Lung microvascular endothelial cell (primary cell): ENCODE results near the gene CRKL. TPM values are rescaled to one million over a fixed set of nuclear protein-coding genes. Genes with fewer than 3 reads are reported as not detected.
"Not testable (repeated sequence)": the region's sequence is repeated elsewhere in the genome, so short reads cannot be mapped to it uniquely, and the experiment has no call there.

Source experiments
- DNase-seq, 2 donors: peaks; one replicate each; pipeline versions ENCODE4 v3.0.0 to v3.0.0-alpha.2; 2010; ENCODE audit warnings: low read depth in 2 of 2
- total RNA-seq: library from RNA; depleted of rRNA; stranded (reverse); fragments of >200 nt; gene quantifications from 2 replicates; pipeline ENCODE4 v1.2.1, GENCODE V29; 2014

Gene CRKL
- total RNA-seq, 1 donor from 2014 or later = 34.3 TPM

GRCh38 chr22:20901093-20902033, 15.8 kb upstream of the CRKL start:
- not testable (repeated sequence) for DNase-seq

DNA sequence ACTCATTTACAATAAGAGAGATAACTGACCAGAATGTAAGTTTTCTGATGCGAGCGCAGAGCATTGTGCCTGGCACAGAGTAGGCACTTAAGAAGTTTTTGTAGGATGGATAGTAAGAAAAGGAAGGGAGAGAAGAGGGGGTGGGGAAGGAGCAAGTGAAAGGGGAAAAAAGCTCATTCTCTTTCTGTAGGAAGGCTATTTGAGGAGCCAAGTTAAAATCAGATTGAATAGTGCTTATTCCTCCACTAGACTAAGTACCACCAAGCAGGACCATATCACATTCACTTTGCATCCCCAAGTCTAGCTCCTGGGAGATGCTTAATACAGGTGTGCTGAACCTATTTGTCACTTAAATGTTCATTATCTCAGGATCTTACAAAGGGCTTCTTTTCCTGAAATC, 14.1 kb upstream of the CRKL start:
- DNase-seq = no peak

GRCh38 chr22:20904008-20904979, 12.9 kb upstream of the CRKL start:
- DNase-seq = peak in 1 of 2 donors; percentile 34

DNA sequence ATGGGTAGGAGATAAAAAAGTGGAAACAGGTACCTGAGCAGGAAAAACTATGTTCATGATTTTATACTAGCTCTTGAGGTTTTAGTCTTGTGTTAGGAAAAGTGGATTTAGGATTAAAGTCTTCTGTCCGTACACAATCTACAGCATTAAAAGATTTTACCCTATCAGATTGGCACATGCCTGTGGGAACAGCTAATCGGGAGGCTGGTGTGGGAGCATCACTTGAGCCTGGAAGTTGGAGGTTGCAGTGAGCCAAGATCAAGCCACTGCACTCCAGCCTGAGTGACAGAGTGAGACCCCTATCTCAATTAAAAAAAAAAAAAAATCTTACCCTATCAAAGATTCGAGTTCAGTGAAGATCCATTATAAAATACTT, 12.2 kb upstream of the CRKL start:
- DNase-seq = no peak

DNA sequence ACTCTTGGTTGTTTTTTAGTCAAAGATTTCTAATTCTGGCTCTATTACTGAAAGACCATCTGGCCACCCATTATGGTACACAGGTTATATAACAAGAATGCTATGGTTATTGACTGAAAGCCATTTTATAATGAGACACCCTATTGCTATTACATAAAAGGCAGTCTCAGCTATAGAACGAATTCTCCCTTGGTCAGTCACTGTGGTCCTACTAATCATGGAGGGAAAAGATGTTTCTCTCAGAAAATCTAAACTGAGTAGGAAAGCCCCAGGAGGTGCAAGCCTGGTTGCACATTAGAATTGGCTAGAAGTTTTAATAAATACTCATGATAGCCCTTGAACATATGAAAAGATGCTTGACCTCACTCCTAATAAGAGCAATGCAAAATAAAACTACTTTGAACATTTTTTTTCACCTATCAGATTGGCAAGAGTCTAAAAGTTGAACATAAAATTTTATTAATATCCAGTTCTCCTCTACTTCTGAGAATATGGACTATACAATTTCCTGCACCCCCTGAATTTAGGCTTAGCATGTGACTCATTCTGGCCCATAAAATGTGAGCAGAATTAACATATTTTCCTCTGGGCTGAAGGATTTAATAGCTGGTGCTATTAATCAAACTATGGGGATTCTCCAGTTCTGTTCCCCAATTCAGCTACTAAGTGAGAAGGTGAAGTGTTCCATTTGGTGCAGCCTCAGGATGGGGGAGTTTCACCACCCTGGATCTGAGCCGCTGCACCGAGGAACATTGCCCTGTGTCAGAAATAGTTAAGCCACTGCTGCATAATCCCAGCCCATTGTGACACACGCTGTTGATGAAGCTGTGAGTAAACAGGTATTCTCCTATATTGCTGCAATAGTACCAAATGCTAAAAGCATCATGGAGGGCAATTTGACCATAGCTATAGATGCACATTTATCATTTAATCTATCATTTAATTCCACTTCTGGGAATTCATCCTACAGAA, 11.5 kb upstream of the CRKL start:
- no peak for DNase-seq

DNA sequence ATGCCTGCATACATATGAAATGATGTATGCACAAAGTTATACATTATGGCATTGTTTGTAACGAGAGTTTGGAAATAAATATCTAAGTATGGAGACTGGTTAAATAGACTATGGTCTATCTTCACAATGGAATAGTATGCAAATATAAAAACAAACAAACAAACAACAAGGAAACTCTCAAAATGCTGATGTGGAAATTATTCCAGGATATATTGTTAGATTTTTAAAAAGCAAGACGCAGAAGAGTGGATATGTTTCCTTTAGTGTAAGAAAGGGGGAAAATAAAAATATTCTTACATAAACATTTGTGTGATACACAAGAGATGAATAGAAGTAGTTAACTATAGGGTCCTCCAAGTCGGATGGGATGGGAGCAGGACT, 10.8 kb upstream of the CRKL start:
- DNase-seq = no peak

- DNase-seq = not testable (repeated sequence)
These were observed 8.5 kb upstream of the CRKL start for GRCh38 chr22:20908717-20909116.

- DNase-seq = no peak
These were observed 7.5 kb upstream of the CRKL start for GRCh38 chr22:20909543-20910303.

- DNase-seq = no peak
These were observed 4.7 kb upstream of the CRKL start for GRCh38 chr22:20912494-20912893.

GRCh38 chr22:20918663-20919218, 1.5 kb downstream of the CRKL start:
- DNase-seq = no peak

- DNase-seq = peak in 1 of 2 donors; percentile 9
These were observed 2.5 kb downstream of the CRKL start for GRCh38 chr22:20919718-20920117.

DNA sequence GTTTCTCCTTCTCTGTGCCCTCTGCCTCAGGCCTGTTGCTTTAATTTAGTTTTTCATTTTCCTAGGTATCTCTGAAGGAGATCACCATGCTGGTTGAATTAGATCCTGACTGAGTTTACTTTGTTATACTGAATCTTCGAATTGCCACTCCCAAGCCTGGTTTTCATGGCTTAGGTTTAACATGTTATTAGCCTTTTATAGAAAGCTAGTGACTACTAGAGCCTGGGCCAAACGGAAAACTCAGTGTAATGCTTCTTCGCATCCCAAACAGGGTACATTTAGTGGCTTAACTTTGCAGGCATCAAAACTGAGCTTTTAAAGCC, 3.6 kb downstream of the CRKL start:
- DNase-seq = no peak

- DNase-seq = no peak
These were observed 5.0 kb downstream of the CRKL start for GRCh38 chr22:20922141-20922751.

DNA sequence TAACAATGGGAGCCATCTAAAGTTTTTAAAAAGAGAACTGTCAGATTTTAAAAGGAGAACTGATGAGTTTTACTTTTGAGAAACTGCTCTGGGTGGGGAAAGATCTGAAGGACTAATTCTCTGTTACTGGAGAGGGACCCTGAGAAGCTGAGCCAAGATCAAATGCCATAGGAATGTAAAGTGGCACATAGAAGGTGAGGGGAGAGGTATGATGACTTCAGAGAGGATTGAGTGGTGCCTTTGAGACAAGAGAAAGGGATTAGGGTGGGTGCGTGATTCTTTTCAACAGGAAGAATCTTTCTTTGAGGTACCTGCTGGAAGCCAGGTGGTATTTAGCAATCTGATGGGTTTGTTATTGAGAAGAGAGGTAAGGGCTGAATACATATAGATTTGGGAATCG, 9.0 kb downstream of the CRKL start:
- no peak for DNase-seq

- no peak for DNase-seq
These were observed 10.8 kb downstream of the CRKL start for GRCh38 chr22:20927940-20928572.

- no peak for DNase-seq
These were observed 11.4 kb downstream of the CRKL start for GRCh38 chr22:20928573-20928967.

DNA sequence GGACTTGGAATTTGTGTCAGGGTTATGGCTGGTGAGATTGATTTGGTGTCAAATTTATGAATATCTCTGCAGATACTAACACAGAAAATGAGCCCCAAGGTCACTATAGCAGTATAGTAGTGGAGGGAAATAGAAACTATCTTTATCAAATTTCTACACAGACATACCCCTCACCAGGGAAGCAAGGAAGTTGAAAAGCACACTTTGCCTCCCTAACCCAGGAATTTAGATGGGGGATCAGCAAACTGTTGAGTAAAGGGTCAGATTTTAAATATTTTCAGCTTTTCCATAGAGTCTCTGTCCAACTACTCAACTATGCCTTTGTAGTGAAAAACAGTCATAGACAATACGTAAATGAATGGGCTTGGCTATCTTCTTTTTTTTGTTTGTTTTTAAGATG, 12.8 kb downstream of the CRKL start:
- no peak for DNase-seq

DNA sequence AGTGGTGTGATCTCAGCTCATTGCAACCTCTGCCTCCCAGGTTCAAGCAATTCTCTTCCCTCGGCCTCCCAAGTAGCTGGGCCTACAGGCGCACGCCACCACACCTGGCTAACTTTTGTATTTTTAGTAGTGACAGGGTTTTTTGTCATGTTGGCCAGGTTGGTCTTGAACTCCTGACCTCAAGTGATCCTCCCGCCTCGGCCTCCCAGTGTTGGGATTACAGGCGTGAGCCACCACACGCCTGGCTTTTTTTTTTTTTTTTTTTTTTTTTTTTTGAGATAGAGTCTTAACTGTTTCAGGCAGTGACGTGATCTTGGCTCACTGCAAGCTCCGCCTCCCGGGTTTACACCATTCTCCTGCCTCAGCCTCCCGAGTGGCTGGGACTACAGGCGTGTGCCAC, 13.2 kb downstream of the CRKL start:
- not testable (repeated sequence) for DNase-seq

- DNase-seq = no peak
These were observed 14.0 kb downstream of the CRKL start for GRCh38 chr22:20931126-20931654.
